Natural killer cell (primary cell): ENCODE data around the gene STK32C. TPM values are rescaled to one million over a fixed set of nuclear protein-coding genes. Genes with fewer than 3 reads are reported as not detected.

Experiments used
- ATAC-seq, 3 donors: fragments of 150-1000 bp in 2 of 3; fragments of 200-7000 bp in 1 of 3; cut with Tn5 transposase; 1 replicate in 1 of 3; 2 replicates in 2 of 3; pipeline ENCODE4 v1.10.0; 2021; ENCODE audit warnings: mild to moderate bottlenecking in 2 of 3, moderate library complexity in 2 of 3
- DNase-seq, 2 donors: peaks; one replicate each; pipeline versions ENCODE4 v3.0.0 to v3.0.0-alpha.2; 2013 to 2021; ENCODE audit warnings: mixed read lengths in 1 of 2
- H3K27ac ChIP-seq: one replicate; pipeline ENCODE4 v1.5.1; 2013; ENCODE audit warnings: mild to moderate bottlenecking, low read length
- H3K27me3 ChIP-seq: one replicate; pipeline ENCODE4 v1.6.1; 2013; ENCODE audit warnings: low read length; ENCODE audit not compliant: control insufficient read depth, insufficient read depth
- H3K36me3 ChIP-seq: one replicate; pipeline ENCODE4 v1.6.1; 2013; ENCODE audit warnings: low read length; ENCODE audit not compliant: control insufficient read depth, insufficient read depth
- H3K4me1 ChIP-seq: one replicate; pipeline ENCODE4 v1.6.1; 2013; ENCODE audit warnings: low read length; ENCODE audit not compliant: control insufficient read depth, insufficient read depth
- H3K4me3 ChIP-seq: one replicate; pipeline ENCODE4 v1.5.1; 2013; ENCODE audit warnings: low read length
- H3K9me3 ChIP-seq: one replicate; pipeline ENCODE4 v1.6.1; 2013; ENCODE audit warnings: low read length; ENCODE audit not compliant: control insufficient read depth, insufficient read depth
- H3K27ac Mint-ChIP-seq, 2 donors: one replicate each; pipeline ENCODE4 v1.8.0; 2022; ENCODE audit warnings: mild to moderate bottlenecking in 2 of 2, mixed read lengths in 2 of 2, moderate library complexity in 1 of 2
- H3K27me3 Mint-ChIP-seq, 2 donors: one replicate each; pipeline ENCODE4 v1.8.0; 2022; ENCODE audit warnings: low read depth in 2 of 2, mixed read lengths in 2 of 2
- H3K36me3 Mint-ChIP-seq: one replicate; pipeline ENCODE4 v1.8.0; 2022; ENCODE audit warnings: mixed read lengths
- H3K4me1 Mint-ChIP-seq, 2 donors: one replicate each; pipeline ENCODE4 v1.8.0; 2022; ENCODE audit warnings: mixed read lengths in 2 of 2
- H3K4me3 Mint-ChIP-seq: one replicate; pipeline ENCODE4 v1.8.0; 2022; ENCODE audit warnings: mild to moderate bottlenecking, moderate library complexity, mixed read lengths
- H3K9me3 Mint-ChIP-seq, 2 donors: one replicate each; pipeline ENCODE4 v1.8.0; 2022; ENCODE audit warnings: mixed read lengths in 2 of 2
- WGBS: methylation state at CpG from one replicate; pipeline ENCODE4 v1.1.7; 2013; ENCODE audit warnings: missing lambda C conversion rate; ENCODE audit not compliant: insufficient coverage; 5-methylcytosine and 5-hydroxymethylcytosine counted together
- intact Hi-C: fragments of 100-400 bp; cut with micrococcal nuclease; formaldehyde crosslinking; loops from one replicate; pipeline ENCODE4 v1.14.2; 2022
- total RNA-seq, 4 donors: library from RNA; stranded (reverse); fragments of 120-200 nt in 1 of 4; gene quantifications; one replicate each; pipeline versions ENCODE4 v1.2.3 to v1.2.4, GENCODE V29; 2013 to 2022
- TF ChIP-seq, protein P1 (sequence below): fragments of 200-600 bp; IDR thresholded peaks from one replicate; pipeline ENCODE4 v1.8.0; 2022; ENCODE audit warnings: antibody characterized with exemption

STK32C gene
- total RNA-seq, 3 donors from 2014 or later (not counting 1 experiment from before 2014, with no cell fraction given), result 12.7 to 22.1 (median 17.9) TPM

DNA sequence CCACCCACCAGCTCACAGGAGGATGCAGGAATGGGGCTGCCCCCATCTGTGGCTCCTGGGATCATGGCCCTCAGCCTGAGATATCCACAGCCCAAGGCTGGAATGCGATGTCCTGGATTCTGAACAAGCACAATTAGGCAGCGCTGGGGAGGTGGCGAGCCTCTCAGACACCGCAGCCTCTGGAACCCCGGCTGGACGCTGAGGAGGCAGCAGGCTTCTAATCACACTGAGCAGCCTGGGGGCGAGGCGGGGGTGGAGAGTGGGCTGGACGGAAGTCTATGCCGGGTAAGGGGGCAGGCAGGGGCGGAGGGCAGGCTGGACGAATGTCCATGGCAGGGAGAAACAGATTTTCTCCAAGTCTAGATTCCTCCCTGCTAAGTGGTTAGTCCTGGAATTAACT lies 64.6 kb downstream of the STK32C start:
- TF ChIP-seq, protein P1, sequence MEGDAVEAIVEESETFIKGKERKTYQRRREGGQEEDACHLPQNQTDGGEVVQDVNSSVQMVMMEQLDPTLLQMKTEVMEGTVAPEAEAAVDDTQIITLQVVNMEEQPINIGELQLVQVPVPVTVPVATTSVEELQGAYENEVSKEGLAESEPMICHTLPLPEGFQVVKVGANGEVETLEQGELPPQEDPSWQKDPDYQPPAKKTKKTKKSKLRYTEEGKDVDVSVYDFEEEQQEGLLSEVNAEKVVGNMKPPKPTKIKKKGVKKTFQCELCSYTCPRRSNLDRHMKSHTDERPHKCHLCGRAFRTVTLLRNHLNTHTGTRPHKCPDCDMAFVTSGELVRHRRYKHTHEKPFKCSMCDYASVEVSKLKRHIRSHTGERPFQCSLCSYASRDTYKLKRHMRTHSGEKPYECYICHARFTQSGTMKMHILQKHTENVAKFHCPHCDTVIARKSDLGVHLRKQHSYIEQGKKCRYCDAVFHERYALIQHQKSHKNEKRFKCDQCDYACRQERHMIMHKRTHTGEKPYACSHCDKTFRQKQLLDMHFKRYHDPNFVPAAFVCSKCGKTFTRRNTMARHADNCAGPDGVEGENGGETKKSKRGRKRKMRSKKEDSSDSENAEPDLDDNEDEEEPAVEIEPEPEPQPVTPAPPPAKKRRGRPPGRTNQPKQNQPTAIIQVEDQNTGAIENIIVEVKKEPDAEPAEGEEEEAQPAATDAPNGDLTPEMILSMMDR, result no peak
- H3K36me3 ChIP-seq, result no peaks in the 10 kb centered on the region
- intact Hi-C loops, result no loop called here

DNA sequence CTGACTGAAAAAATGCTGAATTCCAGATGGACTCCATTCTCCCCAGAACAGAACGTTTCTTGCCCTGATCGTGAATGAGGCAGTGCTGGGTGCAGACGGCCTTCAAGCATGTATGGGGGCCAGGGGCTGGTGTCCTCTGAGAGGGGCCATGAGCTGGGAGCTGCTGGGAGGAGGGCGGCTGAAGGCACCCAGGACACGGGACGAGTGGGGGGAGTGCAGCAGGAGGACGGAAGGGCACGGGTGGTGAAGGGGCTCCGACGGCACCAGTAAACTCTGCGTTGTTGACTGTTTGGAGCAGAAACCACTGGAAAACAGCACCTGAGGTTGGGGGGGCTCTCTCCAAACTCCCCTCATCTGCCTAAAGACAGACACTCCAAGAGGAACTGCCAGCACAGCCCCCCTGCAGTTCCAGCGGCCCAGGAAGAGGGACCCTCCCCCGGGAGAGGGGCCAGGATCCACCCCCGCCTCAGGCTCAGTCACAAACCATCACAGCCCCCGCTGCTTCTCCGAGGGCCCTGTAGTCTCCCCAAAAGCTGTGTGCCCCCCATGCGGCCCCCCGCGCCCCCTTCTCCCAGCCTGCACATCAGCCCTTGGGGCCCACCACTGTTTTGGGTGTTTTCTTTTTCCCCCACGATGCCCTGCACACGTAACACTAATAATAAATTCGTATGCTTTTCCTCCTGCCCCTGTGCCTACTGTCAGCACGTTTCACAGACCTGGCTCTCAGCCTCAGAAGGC lies 65.5 kb downstream of the STK32C start:
- intact Hi-C loops, result no loop called here
- H3K4me1 ChIP-seq, result no peaks in the 10 kb centered on the region
- peaks cover 5 to 10% of the 10 kb centered on the region in 2 donors for H3K4me1 Mint-ChIP-seq
- no peak for DNase-seq
- no peaks in the 10 kb centered on the region for H3K36me3 Mint-ChIP-seq
- H3K9me3 ChIP-seq, result no peaks in the 10 kb centered on the region
- no peaks in the 10 kb centered on the region for H3K9me3 Mint-ChIP-seq
- no peaks in the 10 kb centered on the region for H3K27me3 Mint-ChIP-seq
- H3K27me3 ChIP-seq, result no peaks in the 10 kb centered on the region
- no peak overlapping the region for H3K27ac Mint-ChIP-seq
- no peak overlapping the region for H3K4me3 Mint-ChIP-seq
- H3K36me3 ChIP-seq, result no peaks in the 10 kb centered on the region
- no peak overlapping the region for H3K4me3 ChIP-seq
- no peak for ATAC-seq
- WGBS, result 83% methylated on average over 23 of the region's 23 CpGs
- H3K27ac ChIP-seq, result no peak overlapping the region
- TF ChIP-seq, protein P1, result no peak

More for the DNA sequence above, 64.6 kb downstream of the STK32C start:
- Mint-ChIP-seq H3K4me1 (peaks cover 3 to 8% of the 10 kb centered on the region in 2 donors), H3K27me3 (no peaks in the 10 kb centered on the region), H3K4me3 (no peak overlapping the region), H3K36me3 (no peaks in the 10 kb centered on the region), H3K27ac (no peak overlapping the region), H3K9me3 (no peaks in the 10 kb centered on the region)
- no peak overlapping the region for H3K27ac ChIP-seq
- no peak overlapping the region for H3K4me3 ChIP-seq
- 93% methylated on average over 12 of the region's 12 CpGs for WGBS
- DNase-seq (no peak), ATAC-seq (no peak)
- H3K4me1 ChIP-seq, result no peaks in the 10 kb centered on the region
- H3K27me3 ChIP-seq, result no peaks in the 10 kb centered on the region
- H3K9me3 ChIP-seq, result no peaks in the 10 kb centered on the region

DNA sequence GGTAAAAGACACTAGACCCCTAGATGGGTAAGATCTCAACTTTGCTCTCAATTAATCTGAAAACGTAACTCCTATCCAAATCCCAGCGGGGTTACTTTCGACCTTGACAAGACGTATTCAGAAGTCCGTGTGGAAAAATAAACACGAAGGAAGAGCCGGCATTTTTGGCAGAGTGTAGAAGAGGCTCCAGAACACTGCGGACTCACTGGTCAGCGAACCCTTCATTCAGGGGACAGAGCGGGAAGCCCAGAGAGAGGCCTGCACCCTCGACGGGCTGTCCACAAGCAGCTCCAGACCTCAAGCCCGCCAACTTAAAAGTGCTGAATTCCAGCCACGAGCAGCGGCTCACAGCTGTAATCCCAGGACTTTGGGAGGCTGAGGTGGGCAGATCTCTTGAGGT lies 66.3 kb downstream of the STK32C start:
- no peak overlapping the region for H3K4me3 ChIP-seq
- no peaks in the 10 kb centered on the region for H3K27me3 Mint-ChIP-seq
- no peaks in the 10 kb centered on the region for H3K36me3 ChIP-seq
- DNase-seq, result no peak
- no peaks in the 10 kb centered on the region for H3K9me3 ChIP-seq
- no peak for ATAC-seq
- H3K4me1 ChIP-seq, result no peaks in the 10 kb centered on the region
- H3K9me3 Mint-ChIP-seq, result no peaks in the 10 kb centered on the region
- H3K27ac Mint-ChIP-seq, result no peak overlapping the region
- H3K27me3 ChIP-seq, result no peaks in the 10 kb centered on the region
- H3K36me3 Mint-ChIP-seq, result no peaks in the 10 kb centered on the region
- H3K4me3 Mint-ChIP-seq, result no peak overlapping the region
- intact Hi-C loops, result no loop called here
- TF ChIP-seq, protein P1, result no peak
- peaks cover 5 to 10% of the 10 kb centered on the region in 2 donors for H3K4me1 Mint-ChIP-seq
- H3K27ac ChIP-seq, result no peak overlapping the region
- WGBS, result 93% methylated on average over 15 of the region's 15 CpGs

DNA sequence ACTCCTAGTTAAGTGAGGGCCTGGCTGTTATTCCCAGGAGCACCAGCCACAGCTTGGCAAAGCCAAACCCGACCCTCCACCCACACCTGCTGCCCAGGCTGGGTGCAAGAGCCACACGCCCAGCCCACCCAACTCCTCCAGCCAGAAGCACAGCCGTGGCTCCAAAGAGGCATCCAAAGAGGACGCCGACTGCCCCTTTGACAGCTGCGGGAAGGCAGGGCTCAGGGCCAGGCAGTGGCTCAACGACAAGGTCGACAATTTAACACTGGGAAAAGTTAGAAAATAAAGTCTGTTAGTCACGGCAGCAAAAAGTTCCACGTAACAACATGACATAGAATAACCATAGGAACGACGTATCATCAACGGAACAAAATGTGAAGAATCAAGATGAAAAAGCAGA lies 66.7 kb downstream of the STK32C start:
- Mint-ChIP-seq H3K27ac (no peak overlapping the region), H3K27me3 (no peaks in the 10 kb centered on the region), H3K4me1 (peaks cover 5 to 10% of the 10 kb centered on the region in 2 donors), H3K36me3 (no peaks in the 10 kb centered on the region), H3K9me3 (no peaks in the 10 kb centered on the region), H3K4me3 (no peak overlapping the region)
- no peaks in the 10 kb centered on the region for H3K9me3 ChIP-seq
- 87% methylated on average over 13 of the region's 13 CpGs for WGBS
- H3K4me3 ChIP-seq, result no peak overlapping the region
- intact Hi-C loops, result no loop called here
- TF ChIP-seq, protein P1, result no peak
- H3K27me3 ChIP-seq, result no peaks in the 10 kb centered on the region
- ATAC-seq, result no peak
- H3K4me1 ChIP-seq, result no peaks in the 10 kb centered on the region
- H3K36me3 ChIP-seq, result no peaks in the 10 kb centered on the region
- no peak overlapping the region for H3K27ac ChIP-seq
- no peak for DNase-seq
